ENCODE measurements around the gene CD209.

The CD209 gene

GRCh38 chr19:7703332-7703731, 44.0 kb downstream of the CD209 start:
- no peak for DNase-seq

- no peak for DNase-seq
Measured at GRCh38 chr19:7701654-7702457, 45.5 kb downstream of the CD209 start, which contains the start of gene FCER2. Gene FCER2, minus strand, starts transcription at chr19:7702131. Its CDS starts 2,371 bp downstream, at chr19:7699760.

DNA sequence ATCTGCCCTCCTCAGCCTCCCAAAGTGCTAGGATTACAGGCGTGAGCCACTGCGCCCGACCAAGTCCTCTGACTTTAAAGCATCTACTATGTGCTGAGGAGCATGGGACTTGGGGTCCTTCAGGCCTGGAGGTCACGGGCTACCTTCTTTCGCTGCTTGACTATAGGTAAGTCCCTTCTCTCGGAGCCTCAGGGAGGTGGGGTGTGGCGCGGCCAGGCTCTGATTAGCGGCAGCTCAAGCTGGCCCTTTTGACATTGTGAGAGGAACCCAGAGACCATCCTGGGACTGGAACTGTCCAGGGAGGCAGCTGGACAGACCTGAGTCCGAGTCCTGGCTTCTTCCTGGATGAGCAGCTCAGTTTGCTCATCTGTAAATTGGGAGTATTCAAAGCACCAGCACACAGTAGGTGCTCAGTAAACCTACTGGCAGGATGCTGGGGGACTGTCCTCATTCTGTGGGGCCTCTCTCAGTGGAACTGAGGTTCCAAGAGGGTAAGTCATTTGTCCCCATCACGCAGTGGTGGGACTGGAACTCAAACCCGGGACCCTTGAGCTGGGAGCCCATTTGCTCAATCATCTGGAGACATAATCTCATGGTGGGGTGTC, 46.2 kb downstream of the CD209 start:
- DNase-seq, result no peak

GRCh38 chr19:7699417-7700401, 47.6 kb downstream of the CD209 start:
- DNase-seq, result no peak

DNA sequence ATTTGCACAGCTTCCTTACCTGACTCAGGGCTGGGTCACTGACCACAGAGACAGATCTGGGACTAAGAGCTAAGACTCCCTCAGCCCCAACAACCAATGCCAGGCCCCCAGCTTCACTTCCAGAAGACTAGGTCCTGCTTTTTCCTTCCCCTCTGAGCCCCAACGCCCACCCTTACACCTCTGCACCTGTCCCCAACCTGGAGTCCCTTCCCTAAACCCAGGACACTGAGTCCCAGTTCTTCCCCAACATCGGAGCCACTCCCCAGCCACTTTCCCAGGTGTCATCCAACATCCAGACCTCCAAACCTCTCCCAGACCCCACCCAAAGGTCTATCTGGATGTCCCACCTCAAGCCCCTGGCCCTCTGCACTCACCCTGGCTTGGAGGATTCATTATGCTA, 48.3 kb downstream of the CD209 start:
- DNase-seq, result no peak

DNA sequence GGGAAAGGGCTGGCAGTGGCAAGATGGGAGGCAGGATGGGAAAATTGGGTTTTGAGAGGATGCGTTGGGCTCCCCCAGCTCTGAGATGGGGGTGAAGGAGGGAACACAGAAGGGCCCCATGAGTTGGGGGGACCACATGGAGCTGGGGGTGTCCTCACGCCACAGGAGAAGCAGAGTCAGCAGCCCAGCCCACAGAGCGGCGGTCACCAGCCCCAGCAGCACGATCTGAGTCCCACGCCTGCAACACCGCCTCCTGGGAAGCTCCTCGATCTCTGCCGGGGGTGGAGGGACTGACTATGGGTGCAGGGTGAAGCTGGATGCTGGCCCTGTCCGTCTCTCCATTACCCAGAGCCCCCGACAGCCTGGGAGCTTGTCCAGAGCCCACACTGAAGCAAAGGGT, 48.8 kb downstream of the CD209 start:
- no peak for DNase-seq

DNA sequence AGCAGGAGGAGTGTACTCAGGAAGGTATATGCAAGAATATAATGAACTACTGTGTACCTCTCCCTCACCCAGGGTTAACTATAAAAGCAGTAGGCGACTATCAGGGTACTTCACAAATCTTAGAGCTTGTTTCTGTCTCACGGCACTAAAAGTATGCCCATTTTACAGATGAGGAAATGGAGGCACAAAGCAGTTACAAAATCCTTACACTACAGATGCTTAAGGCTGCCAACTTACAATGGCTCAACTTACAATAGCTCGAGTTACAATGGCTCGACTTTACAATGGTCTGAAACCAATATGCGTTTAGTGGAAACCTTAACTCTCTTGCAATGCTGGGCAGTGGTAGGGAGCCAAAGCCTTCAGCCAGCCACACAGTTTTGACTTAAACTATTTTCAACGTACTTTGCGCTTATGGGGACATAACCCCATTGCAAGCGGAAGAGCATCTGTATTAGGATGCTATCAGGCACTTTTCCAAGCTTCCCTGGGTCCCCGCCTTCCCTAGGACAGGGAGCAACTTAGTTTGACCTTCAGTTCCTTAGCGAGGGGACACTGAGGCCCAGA, 49.5 kb downstream of the CD209 start:
- DNase-seq, result no peak

- no peak for DNase-seq
Measured at GRCh38 chr19:7694499-7694898, 52.8 kb downstream of the CD209 start.

DNA sequence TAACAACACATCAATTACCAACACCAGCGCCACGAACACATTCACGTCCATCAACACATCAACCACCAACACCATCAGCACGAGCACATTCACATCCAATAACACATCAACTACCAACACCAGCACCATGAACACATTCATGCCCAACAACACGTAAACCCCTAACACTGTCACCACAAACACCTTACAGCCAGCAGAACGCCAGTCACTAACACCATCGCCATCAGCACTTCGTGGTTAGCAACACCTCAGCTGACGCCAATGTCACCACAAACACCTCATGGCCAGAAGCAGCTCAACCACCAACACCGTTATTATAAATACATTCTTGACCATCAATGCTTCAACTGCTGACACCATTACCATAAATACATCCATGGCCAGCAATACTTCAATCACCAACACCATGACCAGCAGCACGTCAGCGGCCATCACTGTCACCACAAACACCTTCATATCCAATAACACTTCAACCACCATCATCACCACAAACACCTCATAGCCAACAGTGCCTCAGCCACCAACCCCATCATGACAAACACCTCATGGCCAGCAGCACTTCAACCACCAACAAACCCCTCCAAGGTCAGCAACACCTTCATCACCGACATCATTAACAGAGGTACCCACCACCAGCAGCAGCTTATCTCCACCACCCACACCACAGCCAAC, 54.8 kb downstream of the CD209 start:
- no peak for DNase-seq

GRCh38 chr19:7691497-7691896, 55.8 kb downstream of the CD209 start:
- no peak for DNase-seq

GRCh38 chr19:7690779-7691258, 56.5 kb downstream of the CD209 start:
- no peak for DNase-seq
